ENCODE measurements around the gene ME1.
A peak's percentile ranks its signal among the peaks of the same experiment; 100 is the strongest.
"Not testable (repeated sequence)": the region's sequence is repeated elsewhere in the genome, so short reads cannot be mapped to it uniquely, and the experiment has no call there.

ME1 gene

DNA sequence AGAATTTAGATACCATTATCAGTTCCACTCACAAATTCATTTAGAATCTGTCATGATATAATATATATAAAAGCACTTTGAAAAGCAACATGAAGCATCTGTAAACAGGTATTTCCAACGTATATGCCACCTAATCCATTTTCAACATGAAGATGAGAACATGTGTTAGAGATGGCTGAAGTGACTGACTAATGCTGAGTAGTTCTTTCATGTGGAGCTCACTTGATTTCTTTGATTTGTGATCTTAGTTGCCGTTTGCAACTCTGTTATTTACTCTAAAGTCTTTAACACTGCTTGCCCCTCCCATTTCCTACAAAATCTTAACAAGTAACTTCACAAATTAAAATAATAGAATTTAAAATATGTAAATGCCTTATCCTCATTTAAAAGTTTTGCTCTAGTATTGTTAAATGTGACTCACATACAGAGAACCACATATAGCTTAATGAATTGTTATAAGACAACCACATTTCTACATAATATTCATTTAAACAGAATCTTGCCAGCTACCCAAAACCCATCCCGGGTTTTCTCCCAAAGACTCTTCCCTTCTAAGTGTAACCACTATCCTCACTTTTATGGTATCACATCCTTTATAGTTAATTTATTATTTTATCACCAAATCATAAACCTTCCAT lies 78.3 kb downstream of the ME1 start:
- DNase-seq = no peak

DNA sequence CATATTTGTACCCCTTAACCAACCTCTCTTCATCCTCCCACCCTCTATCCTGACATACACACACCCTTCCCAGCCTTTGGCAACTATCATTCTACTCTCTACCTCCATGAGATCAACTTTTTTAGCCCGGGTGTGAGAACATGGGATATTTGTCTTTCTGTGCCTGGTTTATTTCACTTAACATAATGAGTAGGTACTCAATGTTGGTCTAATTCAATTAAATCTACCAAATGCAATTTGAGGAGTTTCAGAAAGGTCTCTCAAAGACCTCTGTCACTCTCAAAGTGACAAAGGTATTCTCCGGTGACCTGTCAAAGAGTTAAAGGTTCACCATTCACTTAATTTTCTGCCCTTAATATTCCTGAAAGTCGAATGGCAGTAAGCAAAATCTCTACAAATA lies 87.7 kb downstream of the ME1 start:
- DNase-seq = no peak

DNA sequence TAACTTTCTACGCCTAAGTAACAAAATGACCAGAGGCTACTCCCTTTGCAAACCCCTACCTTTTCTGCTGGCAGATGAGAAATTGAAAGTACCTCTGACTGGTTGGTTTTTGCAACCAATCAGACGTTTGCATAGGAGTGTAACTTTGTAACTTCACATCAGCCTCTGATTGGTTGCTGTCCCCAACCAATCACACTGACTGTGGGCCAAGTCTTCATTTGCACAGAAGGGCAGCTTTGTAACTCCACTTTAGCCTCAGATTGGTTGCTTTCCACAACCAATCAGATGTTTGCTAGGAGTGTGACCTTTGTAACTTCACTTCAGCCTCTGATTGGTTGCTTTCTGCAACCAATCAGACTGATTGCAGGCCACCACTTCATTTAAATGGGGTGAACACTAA lies 89.1 kb downstream of the ME1 start:
- DNase-seq = no peak

DNA sequence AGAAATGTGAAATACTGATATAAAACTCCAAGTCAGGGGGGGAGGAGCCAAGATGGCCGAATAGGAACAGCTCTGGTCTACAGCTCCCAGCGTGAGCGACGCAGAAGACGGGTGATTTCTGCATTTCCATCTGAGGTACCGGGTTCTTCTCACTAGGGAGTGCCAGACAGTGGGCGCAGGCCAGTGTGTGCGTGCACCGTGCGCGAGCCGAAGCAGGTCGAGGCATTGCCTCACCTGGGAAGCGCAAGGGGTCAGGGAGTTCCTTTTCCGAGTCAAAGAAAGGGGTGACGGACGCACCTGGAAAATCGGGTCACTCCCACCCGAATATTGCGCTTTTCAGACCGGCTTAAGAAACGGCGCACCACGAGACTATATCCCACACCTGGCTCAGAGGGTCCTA lies 96.9 kb downstream of the ME1 start:
- DNase-seq = not testable (repeated sequence)

DNA sequence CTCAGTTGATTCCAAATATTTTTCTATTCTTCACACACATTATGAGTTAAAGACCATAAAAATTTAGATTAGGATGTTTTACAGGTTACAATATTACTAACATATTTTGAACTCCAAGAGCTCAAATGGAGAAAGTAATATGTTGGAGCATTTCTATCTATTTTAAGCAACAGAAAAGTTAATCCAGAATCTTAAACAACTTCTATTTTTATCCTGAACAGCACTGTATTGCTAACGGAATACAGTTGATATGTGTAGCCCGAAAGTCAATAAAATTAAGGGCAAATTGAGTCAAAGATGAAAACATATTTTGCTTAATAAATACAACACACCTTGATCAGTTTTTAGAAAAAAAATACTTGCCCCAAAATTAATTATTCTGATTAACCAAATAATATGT lies 97.4 kb downstream of the ME1 start:
- no peak for DNase-seq

DNA sequence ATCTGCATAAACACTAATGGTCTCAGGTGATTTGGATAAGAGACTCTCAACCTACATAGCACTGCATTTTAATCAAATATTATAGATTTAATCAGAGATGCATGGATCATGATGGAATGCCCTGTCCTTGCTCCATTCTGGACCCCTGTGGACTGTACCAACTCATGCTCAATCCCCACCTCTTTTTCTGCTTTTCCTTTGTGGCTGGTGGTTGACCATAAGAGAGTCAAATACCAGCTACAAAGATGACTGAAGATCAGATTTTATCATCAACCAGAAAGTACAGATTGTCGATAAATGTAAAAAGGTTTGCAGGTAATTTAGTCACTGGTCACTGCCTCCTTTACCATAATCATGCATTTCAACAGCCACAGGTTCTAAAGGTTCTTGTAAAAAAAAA lies 116.2 kb downstream of the ME1 start:
- no peak for DNase-seq

DNA sequence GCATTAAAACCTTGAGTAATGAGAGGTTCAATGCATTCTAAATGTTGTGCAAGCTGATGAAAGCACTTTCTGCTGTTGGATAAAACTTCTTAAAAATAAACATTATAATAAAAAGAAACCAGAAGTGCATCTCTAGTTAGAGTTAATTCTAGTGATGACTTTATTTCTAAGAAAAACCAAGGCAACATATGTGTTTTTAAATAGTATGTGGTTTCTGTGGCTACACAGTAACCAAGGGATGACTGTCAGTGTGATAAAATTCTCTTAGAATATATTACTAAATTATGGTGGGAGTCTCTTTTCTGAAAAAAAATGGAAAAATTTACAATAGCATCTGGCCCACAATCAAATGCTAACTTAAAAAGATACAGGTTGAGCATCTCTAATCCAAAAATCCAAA lies 117.0 kb downstream of the ME1 start:
- DNase-seq = no peak

DNA sequence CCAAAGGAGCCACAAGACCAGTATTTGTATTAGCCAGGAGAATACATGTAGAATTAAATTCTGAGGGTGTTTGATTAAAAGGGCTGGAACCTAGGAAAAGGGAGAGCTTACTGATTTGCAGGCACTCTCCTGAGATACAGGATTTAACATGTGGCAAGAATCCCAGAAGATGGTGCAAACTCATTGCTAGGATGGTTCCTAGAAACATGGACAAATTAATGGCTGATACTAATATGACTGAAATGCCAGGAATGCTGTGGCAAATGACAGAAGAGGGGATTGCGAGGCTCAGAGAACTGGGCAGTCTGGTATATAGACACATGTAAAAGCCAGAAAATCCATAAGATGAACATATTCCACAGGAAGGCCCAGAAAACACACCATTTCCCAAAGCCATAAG lies 119.6 kb downstream of the ME1 start:
- DNase-seq = no peak

DNA sequence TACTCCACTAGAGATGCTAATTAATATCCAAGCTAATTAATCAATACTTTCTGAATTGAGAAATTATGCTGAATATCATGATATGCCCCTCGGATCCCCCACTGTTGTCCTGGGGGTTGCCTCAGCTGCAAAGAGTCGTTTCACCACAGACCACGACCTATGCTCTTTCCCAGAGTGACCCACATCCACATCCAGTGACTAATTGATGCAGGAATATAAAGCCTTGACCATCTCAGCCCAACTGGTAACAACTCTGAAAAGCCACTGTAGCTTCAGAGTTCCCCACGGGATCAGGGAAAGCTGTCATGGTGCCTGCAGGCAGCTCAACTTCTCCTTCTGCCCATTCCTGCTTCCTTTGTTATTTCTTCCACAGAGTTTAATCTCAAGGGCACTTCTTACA lies 120.8 kb downstream of the ME1 start:
- DNase-seq = no peak

DNA sequence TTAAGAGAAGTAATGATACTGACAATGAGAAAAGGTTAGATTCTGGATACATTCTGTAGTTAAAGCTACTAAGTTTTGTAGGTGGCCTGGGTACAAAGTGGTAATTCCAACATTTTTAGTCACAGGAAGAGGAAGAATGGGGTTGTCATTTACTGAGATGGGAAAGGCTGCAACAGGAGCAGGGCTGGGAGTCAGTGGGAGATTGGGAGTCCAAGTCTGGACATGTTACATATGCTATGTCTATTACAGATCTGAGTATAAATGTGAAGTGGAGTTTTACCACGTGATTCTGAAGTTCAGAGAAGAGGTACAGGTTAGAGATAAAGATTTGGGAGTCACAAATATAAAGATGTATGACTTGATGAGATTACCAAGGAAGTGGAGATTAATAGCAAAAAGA lies 121.5 kb downstream of the ME1 start:
- no peak for DNase-seq

DNA sequence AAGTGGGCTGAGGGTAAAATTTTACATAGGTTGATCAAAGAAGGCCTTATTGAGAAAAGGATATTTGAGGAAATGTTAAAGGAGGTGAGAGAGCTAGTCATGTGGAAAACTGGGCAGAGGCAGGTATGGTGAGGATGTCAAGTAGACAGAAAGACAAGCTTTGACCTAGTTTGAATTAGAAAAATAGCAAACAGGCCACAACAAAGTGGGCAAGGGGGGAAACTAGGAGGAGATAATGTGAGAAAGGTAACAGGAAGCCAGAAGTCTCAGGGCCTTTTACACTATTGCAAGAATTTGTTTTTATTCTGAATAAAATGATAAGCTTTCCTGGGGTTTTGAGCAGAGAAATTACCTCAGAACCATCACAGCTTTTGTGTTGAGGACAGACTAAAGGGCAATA lies 122.0 kb downstream of the ME1 start:
- DNase-seq = no peak

DNA sequence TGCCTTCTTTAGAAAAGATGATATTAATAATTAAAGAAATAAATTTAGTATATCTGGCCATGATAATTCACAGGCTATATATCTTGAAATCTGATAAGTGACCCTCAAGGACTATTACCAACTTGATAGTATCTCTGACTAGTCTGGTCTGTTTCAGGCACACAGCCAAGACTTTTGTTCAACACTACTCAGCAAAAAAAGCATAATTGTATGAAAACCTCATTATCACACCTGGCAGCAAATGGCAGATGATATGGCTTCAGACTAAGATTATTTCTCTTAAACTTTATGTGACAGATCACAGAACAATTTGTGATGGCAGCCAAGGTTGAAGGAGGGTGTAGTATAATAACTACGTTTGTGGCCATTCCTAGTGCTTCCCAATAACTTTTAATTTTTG lies 123.0 kb downstream of the ME1 start:
- DNase-seq = no peak

DNA sequence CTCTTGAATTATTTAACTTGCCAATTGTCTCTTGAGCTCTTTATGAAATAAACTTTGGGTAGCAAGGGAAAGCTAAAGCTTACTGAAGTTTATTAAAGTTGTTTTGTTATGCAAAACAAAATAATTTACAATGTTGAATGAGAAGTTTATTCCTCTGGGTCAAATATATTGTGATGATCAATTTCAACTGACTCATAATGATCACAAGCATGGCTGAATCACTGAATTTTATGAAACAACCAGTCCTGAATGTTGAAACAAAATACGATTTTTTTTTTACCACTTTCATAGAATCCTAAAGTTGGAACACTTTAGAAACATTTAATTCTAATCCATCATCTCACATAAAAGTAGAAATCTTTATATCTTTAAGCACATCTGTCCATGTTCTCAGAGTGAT lies 127.4 kb downstream of the ME1 start:
- DNase-seq = no peak

DNA sequence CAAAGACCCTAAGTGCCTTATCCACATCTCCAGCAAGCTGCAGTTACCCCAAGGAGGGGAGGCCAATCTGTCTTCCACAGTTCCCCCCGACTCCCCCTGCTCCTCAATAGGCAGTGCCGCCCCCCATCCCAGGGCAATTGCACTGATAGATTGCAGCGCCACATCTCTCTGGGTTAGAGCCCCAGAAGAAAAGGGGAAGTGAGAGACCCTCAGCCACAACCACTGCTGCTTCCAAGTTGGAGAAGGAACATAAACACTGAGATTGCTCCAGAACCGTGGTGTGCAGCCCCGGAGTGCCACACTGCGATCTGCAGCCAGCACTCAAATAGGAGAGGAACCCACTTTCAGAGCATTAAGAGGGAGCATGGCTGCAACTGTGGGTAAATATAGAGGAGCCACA lies 136.2 kb downstream of the ME1 start:
- no peak for DNase-seq

DNA sequence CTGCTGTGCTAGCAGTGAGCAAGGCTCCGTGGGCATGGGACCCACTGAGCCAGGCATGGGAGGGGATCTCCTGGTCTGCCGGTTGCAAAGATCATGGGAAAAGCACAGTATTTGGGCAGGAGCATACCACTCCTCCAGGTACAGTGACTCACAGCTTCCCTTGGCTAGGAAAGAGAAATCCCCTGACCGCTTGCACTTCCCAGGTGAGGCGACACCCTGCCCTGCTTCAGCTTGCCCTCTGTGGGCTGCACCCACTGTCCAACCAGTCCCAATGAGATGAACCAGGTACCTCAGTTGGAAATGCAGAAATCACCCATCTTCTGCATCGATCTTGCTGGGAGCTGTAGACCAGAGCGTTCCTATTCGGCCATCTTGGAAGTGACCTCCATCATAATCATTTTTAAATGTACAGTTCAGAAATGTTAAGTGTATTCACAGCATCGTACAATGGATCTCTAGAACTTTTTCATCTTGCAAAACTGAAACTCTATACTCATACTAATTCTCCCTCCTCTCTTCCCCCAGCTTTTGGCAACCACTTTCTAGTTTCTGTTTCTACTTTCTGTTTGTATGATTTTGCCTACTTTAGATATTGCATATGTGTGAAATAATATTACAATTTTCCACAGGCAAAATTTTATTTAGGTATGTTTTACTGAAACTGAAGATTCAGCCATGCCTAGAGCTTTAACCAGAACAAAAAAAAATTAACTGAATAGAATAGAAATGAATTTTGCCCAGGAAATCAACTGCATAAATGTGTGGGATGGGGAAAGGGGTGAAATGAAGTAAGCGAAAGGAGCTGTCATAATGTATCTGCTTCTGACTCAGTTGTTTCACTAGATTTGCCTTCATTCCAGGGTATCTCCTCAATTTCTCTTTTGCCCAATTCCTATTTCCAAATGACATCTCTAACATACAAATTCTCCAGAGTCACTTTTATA lies 137.7 kb downstream of the ME1 start:
- no peak for DNase-seq

DNA sequence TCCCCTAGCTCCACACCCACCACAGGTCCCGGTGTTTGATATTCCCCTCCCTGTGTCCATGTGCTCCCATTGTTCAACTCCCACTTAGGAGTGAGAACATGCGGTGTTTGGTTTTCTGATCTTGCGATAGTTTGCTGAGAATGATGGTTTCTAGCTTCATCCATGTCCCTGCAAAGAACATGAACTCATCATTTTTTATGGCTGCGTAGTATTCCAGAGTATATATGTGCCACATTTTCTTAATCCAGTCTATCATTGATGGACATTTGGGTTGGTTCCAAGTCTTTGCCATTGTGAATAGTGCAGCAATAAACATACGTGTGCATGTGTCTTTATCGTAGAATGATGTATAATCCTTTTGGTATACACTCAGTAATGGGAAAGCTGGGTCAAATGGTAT lies 143.6 kb downstream of the ME1 start:
- DNase-seq = not testable (repeated sequence)

DNA sequence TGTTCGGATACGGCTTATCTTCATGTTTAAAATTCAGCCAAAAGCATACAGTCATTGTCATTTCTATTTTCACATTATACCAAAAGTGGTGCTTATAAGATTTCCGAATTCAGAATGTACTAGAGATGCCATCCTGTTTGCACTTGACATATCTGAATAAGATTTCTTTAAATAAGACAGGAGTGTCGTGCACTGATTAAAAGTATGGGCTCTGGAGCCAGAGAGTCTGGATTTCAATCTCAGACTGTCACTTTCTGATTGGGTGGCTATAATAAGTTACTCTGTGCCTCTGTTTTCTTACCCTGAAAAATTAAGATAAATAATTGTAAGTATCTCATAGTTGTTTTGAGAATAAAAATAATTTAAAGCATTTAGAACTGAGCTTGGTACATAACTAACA lies 144.9 kb downstream of the ME1 start:
- no peak for DNase-seq

DNA sequence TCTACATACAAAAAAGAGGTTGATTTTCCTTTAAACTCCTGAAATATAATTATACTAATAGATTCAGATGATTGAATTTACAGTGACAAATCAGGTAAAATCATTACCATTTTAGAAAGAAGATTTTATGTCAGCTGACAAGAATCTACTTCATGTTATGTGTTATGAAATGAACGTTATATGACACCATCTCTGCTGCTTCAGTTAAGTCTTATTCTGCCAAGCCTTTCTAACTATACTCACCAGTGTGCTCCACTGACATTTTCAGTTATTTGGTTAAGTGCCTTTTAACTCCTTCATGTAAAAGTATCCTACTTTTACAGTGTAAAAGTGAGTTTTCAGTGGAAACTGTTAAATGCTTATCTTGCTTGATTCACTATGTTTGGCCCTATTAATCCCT lies 157.3 kb downstream of the ME1 start:
- no peak for DNase-seq

DNA sequence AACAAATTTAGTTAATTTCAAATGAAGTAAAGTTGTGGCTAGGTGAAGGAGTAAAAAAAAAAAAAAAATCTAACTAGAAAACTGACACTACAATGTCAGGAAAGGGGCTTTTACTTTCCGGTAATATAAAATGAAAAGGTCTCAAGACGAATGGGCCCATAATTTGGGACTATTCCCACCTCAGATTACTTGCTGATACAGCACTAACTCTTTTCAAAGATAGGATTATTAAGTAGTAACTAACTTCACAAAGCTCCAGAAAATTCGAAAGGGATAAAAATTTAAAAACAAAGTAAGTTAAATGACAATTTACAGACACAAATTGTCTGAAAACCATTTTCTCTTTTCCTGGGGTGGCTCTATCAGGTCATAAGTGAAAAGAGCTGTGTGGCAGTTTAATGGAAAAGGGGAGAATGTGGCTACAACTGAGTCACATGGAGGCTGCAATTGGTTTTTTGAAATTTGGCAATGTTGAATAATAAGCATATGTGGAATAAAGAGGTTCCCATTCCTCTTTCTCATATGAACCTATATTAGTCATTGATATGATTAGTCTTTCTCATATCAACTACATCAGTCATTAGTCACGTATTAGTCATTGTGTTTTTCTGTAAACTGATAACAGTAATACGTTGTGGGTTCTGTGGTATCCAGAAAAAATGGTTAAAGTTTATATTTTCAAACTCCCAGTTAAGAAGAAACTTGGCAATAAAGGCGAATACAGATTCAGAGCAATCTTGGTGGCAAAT lies 159.7 kb downstream of the ME1 start:
- peak; percentile 6 to 53 (median 49) for DNase-seq

DNA sequence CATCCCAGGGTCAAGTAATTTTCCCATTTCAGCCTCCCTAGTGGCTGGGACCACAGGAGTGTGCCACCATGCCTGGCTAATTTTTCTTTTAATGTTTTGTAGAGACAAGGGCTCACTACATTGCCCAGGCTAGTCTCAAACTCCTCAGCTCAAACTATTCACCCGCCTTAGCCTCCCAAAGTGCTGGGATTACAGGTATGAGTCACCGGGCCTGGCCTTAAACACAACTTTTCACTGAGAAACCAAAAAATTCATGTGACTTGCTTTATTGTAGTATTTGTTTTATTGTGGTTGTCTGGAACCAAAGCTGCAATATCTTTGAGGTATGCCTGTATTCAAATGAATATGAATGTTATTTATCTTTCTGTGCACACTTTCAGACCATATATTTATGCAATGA lies 165.5 kb downstream of the ME1 start:
- DNase-seq = no peak

DNA sequence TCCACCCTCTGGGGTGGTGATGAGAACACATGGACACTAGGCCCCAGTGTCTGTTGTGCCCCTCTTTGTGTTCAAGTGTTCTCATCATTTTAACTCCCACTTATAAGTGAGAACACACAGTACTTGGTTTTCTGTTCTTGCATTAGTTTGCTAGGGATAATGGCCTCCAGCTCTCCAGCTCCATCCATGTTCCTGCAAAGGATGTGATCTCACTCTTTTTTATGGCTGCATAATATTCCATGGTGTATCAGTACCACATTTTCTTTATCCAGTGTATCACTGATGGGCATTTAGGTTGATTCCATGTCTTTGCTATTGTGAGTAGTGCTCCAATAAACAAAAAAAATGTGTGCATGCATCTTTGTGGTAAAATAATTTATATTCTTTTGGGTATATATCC lies 170.3 kb downstream of the ME1 start:
- no peak for DNase-seq

DNA sequence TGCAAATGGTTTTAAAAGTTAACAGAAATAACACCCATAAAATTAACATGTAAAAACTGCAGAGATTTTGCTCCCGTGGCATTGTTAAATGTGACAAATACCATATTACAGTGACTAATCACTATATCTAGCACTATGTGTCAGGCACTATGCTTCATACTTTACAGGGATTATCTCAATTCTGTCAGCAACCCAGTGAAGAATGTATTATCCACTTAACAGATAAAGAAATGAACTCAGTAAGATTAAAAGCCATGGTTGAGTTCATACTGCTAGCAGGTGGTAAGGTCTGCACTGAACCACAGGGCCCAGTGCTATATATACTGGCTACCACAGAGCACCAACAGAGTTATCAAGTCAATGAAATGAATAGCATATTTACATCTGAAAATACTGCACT lies 172.3 kb downstream of the ME1 start:
- no peak for DNase-seq

DNA sequence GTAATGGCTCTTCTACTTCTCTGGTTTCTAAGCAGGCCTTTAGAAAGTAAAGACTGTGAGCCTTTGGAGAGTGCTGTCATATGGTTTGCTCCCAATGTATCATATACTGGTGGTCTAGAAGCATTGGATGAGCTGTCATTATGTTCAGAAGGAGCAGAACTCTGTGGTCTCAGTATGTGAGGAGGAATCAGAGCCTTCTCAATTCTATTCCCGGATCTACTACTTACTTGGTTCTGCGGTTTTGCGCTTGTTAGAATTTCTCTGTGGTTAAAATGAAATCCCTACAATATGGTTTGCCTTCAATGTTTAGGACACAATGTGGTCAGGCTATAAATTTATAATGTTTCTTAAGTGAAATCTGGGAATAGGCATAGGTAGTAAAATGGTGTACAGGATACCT lies 173.1 kb downstream of the ME1 start:
- DNase-seq = no peak

DNA sequence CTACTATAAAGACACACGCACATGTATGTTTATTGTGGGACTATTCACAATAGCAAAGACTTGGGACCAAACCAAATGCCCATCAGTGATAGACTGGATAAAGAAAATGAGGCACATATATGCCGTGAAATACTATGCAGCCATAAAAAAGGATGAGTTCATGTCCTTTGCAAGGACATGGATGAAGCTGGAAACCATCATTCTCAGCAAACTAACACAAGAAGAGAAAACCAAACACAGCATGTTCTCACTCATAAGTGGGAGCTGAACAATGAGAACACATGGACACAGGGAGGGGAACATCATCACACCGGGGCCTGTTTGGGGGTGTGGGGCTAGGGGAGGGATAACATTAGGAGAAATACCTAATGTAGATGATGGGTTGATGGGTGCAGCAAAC lies 174.1 kb downstream of the ME1 start:
- not testable (repeated sequence) for DNase-seq

All from suppressor macrophage treated with lipopolysaccharide for 1 hour (primary cell).